DOHH2 (cell line): ENCODE data around the gene PRKCE.

Source experiments
- H3F3A ChIP-seq: fragments of 200-600 bp; sonication (generic), shearing (Covaris generic); 2 replicates; pipeline ENCODE4 v1.6.0; 2016; ENCODE audit warnings: antibody characterized with exemption, mild to moderate bottlenecking; ENCODE audit not compliant: control insufficient read depth, insufficient read depth
- H3K27ac ChIP-seq: fragments of 200-600 bp; sonication (generic); 2 replicates; pipeline ENCODE4 v1.5.1; 2014; ENCODE audit warnings: low read depth, mild to moderate bottlenecking, low read length, moderate library complexity
- H3K27me3 ChIP-seq: fragments of 200-600 bp; sonication (generic); 2 replicates; pipeline ENCODE4 v1.6.1; 2014; ENCODE audit warnings: mild to moderate bottlenecking, low read length, mixed read lengths; ENCODE audit not compliant: control insufficient read depth
- H3K36me3 ChIP-seq: fragments of 200-600 bp; sonication (generic); 2 replicates; pipeline ENCODE4 v1.6.1; 2014; ENCODE audit warnings: mild to moderate bottlenecking, low read length, moderate library complexity, mixed read lengths; ENCODE audit not compliant: control insufficient read depth
- H3K4me1 ChIP-seq: fragments of 200-600 bp; sonication (generic); 2 replicates; pipeline ENCODE4 v1.6.1; 2014; ENCODE audit warnings: mild to moderate bottlenecking, low read length, mixed read lengths; ENCODE audit not compliant: control insufficient read depth
- H3K4me2 ChIP-seq: fragments of 200-600 bp; sonication (generic); 2 replicates; pipeline ENCODE4 v1.6.0; 2014; ENCODE audit warnings: mild to moderate bottlenecking, low read length, moderate library complexity
- H3K4me3 ChIP-seq: fragments of 200-600 bp; sonication (generic); 2 replicates; pipeline ENCODE4 v1.5.1; 2014; ENCODE audit warnings: mild to moderate bottlenecking, low read length, mixed read lengths
- H3K79me2 ChIP-seq: fragments of 200-600 bp; sonication (generic); 2 replicates; pipeline ENCODE4 v1.6.1; 2014; ENCODE audit warnings: mild to moderate bottlenecking, low read length, mixed read lengths; ENCODE audit not compliant: control insufficient read depth
- H3K9me2 ChIP-seq: fragments of 200-600 bp; sonication (generic); replicated peaks from 2 replicates; pipeline ENCODE4 v1.6.1; 2014; ENCODE audit warnings: mild to moderate bottlenecking, low read length, mixed read lengths; ENCODE audit not compliant: control insufficient read depth
- H3K9me3 ChIP-seq: fragments of 200-600 bp; sonication (generic); 2 replicates; pipeline ENCODE4 v1.6.1; 2014; ENCODE audit warnings: antibody characterized with exemption, low read length, mixed read lengths; ENCODE audit not compliant: control insufficient read depth, insufficient read depth
- H4K20me1 ChIP-seq: fragments of 200-600 bp; sonication (generic); 2 replicates; pipeline ENCODE4 v1.6.0; 2014; ENCODE audit warnings: low read depth, mild to moderate bottlenecking, antibody characterized with exemption, low read length, moderate library complexity; ENCODE audit not compliant: control insufficient read depth, insufficient read depth
- EZH2phosphoT487 ChIP-seq: fragments of 200-600 bp; sonication (generic); IDR thresholded peaks from 2 replicates; pipeline ENCODE4 v1.6.1; 2017; ENCODE audit warnings: borderline replicate concordance, mild to moderate bottlenecking, antibody characterized with exemption, low read length, moderate library complexity, mixed read lengths
- TF ChIP-seq, protein P1 (sequence below): fragments of 200-600 bp; sonication (generic); IDR thresholded peaks from one replicate; pipeline ENCODE4 v1.5.1; 2014; ENCODE audit warnings: antibody characterized with exemption, mild to moderate bottlenecking, low read depth, low read length; ENCODE audit not compliant: poor library complexity, severe bottlenecking

PRKCE gene

GRCh38 chr2:45649462-45649857, 2.0 kb upstream of the PRKCE start:
- Histone ChIP-seq H3K79me2 (peaks cover 14% of the 10 kb centered on the region; the same call in 1 of the 2 replicates), H3K9me3 (no peaks in the 10 kb centered on the region), H3K27me3 (peaks cover 40% of the 10 kb centered on the region), H3K9me2 (no peaks in the 10 kb centered on the region), H4K20me1 (0 out of 2 replicates have a peak, but pooled peaks cover 4% of the 10 kb centered on the region), H3K4me1 (peaks cover 23% of the 10 kb centered on the region), H3K27ac (no peak overlapping the region), H3F3A (peaks cover 8% of the 10 kb centered on the region; the same call in 1 of the 2 replicates), H3K36me3 (no peaks in the 10 kb centered on the region), H3K4me2 (peak overlapping the region; percentile 99), H3K4me3 (peak overlapping the region; percentile 96)
- no peak for TF ChIP-seq EZH2phosphoT487
- TF ChIP-seq, protein P1, sequence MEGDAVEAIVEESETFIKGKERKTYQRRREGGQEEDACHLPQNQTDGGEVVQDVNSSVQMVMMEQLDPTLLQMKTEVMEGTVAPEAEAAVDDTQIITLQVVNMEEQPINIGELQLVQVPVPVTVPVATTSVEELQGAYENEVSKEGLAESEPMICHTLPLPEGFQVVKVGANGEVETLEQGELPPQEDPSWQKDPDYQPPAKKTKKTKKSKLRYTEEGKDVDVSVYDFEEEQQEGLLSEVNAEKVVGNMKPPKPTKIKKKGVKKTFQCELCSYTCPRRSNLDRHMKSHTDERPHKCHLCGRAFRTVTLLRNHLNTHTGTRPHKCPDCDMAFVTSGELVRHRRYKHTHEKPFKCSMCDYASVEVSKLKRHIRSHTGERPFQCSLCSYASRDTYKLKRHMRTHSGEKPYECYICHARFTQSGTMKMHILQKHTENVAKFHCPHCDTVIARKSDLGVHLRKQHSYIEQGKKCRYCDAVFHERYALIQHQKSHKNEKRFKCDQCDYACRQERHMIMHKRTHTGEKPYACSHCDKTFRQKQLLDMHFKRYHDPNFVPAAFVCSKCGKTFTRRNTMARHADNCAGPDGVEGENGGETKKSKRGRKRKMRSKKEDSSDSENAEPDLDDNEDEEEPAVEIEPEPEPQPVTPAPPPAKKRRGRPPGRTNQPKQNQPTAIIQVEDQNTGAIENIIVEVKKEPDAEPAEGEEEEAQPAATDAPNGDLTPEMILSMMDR: no peak

DNA sequence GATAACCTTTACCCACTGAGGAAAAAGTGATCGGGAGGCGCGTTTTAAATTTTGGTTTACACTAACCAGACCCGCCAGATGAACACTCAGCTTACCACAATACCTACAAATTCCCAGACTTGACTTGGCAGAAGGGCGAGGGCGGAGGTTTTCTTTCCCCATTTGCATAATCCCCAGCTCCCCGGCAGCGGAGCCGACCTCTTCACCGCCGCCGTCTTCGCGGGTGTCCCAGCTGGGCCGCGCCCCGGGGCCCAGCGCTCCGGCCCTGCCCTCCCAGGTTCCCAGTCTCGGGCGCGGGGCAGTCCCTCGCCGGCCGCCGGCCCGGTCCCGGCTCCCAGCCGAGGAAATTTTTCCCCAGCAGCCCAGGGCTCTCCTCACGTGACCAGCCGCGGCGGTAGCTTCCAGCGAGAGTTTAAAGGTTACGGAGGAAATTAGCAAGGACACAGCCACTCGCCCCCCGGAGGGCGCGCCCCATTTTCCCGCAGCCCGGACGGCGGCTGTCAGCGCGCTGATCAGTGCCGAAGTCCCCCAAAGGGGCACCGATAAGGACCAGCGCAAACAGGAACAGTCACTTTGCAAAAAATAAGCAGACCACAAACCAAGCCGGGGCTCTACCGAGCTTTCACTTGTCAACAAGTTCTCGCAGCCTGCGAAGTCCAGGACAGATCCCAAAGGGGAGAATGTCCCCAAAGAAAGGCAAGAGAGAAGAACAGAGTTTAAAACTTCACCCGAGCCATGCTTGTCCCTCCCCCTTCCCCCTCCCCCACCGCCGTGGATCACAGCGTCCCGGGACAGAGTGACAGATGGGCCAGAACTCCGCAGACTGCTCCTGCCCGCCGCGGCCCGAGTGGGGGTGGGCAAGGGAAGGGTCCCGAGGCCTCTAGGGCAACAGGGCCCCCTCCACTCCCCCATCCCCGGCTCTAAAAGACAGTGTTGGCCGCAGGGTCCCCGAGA, 1.3 kb upstream of the PRKCE start:
- H3K4me2 ChIP-seq: peak overlapping the region; percentile 99
- H3K79me2 ChIP-seq: peaks cover 14% of the 10 kb centered on the region; the same call in 1 of the 2 replicates
- TF ChIP-seq EZH2phosphoT487: no peak
- TF ChIP-seq, protein P1: no peak
- 0 out of 2 replicates have a peak, but pooled peaks cover 4% of the 10 kb centered on the region for H4K20me1 ChIP-seq
- no peaks in the 10 kb centered on the region for H3K36me3 ChIP-seq
- H3K9me2 ChIP-seq: no peaks in the 10 kb centered on the region
- peaks cover 23% of the 10 kb centered on the region for H3K4me1 ChIP-seq
- peak overlapping the region; percentile 96 for H3K4me3 ChIP-seq
- H3F3A ChIP-seq: peaks cover 8% of the 10 kb centered on the region; the same call in 1 of the 2 replicates
- H3K27me3 ChIP-seq: peaks cover 40% of the 10 kb centered on the region
- peak overlapping the region; percentile 32; the same call in 1 of the 2 replicates for H3K27ac ChIP-seq
- H3K9me3 ChIP-seq: no peaks in the 10 kb centered on the region

GRCh38 chr2:45650851-45651414, 542 bp upstream of the PRKCE start:
- Histone ChIP-seq H3K4me3 (peak overlapping the region; percentile 96), H3F3A (peaks cover 8% of the 10 kb centered on the region; the same call in 1 of the 2 replicates), H3K36me3 (no peaks in the 10 kb centered on the region), H3K4me1 (peaks cover 23% of the 10 kb centered on the region), H3K4me2 (peak overlapping the region; percentile 99), H3K27me3 (peaks cover 40% of the 10 kb centered on the region), H4K20me1 (0 out of 2 replicates have a peak, but pooled peaks cover 4% of the 10 kb centered on the region), H3K9me3 (no peaks in the 10 kb centered on the region), H3K9me2 (no peaks in the 10 kb centered on the region), H3K27ac (peak overlapping the region; percentile 32; the same call in 1 of the 2 replicates), H3K79me2 (peaks cover 14% of the 10 kb centered on the region; the same call in 1 of the 2 replicates)
- TF ChIP-seq, protein P1: peak; percentile 54
- no peak for TF ChIP-seq EZH2phosphoT487
